ENCODE results near the gene PIP5K1B. TPM values are rescaled to one million over a fixed set of nuclear protein-coding genes. Genes with fewer than 3 reads are reported as not detected.

Gene PIP5K1B
- total and polyA plus RNA-seq, 2 experiments from 2014 or later = 3.2 to 5.0 TPM

- Histone ChIP-seq H3K27me3 (no peaks in the 10 kb centered on the region), H3K9me3 (ENCODE audit: low read depth) (no peaks in the 10 kb centered on the region), H3K4me1 (ENCODE audit: low read depth) (peaks cover 21% of the 10 kb centered on the region), H3K36me3 (no peaks in the 10 kb centered on the region), H3K4me3 (no peak overlapping the region), H3K27ac (peak overlapping the region; percentile 53)
- peak in 1 of 2 donors; percentile 29 for DNase-seq (ENCODE audit: low read depth in 1 of 2, low spot score in 1 of 2)
- no peak for TF ChIP-seq CTCF (IDR thresholded peaks at IDR 0.05; ENCODE audit: low read depth, low read length)
These were observed 101.0 kb downstream of the PIP5K1B start for GRCh38 chr9:68805890-68806517.

GRCh38 chr9:68808338-68808890, 103.4 kb downstream of the PIP5K1B start:
- Histone ChIP-seq H3K4me3 (no peak overlapping the region), H3K27me3 (no peaks in the 10 kb centered on the region), H3K36me3 (no peaks in the 10 kb centered on the region), H3K4me1 (ENCODE audit: low read depth) (peaks cover 21% of the 10 kb centered on the region), H3K27ac (no peak overlapping the region), H3K9me3 (ENCODE audit: low read depth) (no peaks in the 10 kb centered on the region)
- DNase-seq (ENCODE audit: low read depth in 1 of 2, low spot score in 1 of 2) = no peak
- TF ChIP-seq CTCF (IDR thresholded peaks at IDR 0.05; ENCODE audit: low read depth, low read length) = no peak

GRCh38 chr9:68817079-68817875, 112.2 kb downstream of the PIP5K1B start:
- H3K9me3 ChIP-seq (ENCODE audit: low read depth) = no peaks in the 10 kb centered on the region
- H3K4me3 ChIP-seq = no peak overlapping the region
- no peak overlapping the region for H3K27ac ChIP-seq
- no peaks in the 10 kb centered on the region for H3K36me3 ChIP-seq
- DNase-seq (ENCODE audit: low read depth in 1 of 2, low spot score in 1 of 2) = no peak
- H3K4me1 ChIP-seq (ENCODE audit: low read depth) = no peaks in the 10 kb centered on the region
- no peak for TF ChIP-seq CTCF (IDR thresholded peaks at IDR 0.05; ENCODE audit: low read depth, low read length)
- no peaks in the 10 kb centered on the region for H3K27me3 ChIP-seq

GRCh38 chr9:68819065-68819464, 114.0 kb downstream of the PIP5K1B start:
- TF ChIP-seq CTCF (IDR thresholded peaks at IDR 0.05; ENCODE audit: low read depth, low read length) = no peak

GRCh38 chr9:68821911-68822310, 116.9 kb downstream of the PIP5K1B start:
- TF ChIP-seq CTCF (IDR thresholded peaks at IDR 0.05; ENCODE audit: low read depth, low read length) = no peak
- Histone ChIP-seq H3K27ac (no peak overlapping the region), H3K4me3 (no peak overlapping the region), H3K36me3 (no peaks in the 10 kb centered on the region), H3K4me1 (ENCODE audit: low read depth) (no peaks in the 10 kb centered on the region), H3K27me3 (no peaks in the 10 kb centered on the region), H3K9me3 (ENCODE audit: low read depth) (no peaks in the 10 kb centered on the region)
- DNase-seq (ENCODE audit: low read depth in 1 of 2, low spot score in 1 of 2) = peak in 1 of 2 donors; percentile 16

More at GRCh38 chr9:68819065-68819464, 114.0 kb downstream of the PIP5K1B start:
- Histone ChIP-seq H3K36me3 (no peaks in the 10 kb centered on the region), H3K4me1 (ENCODE audit: low read depth) (no peaks in the 10 kb centered on the region), H3K27me3 (no peaks in the 10 kb centered on the region), H3K4me3 (no peak overlapping the region), H3K9me3 (ENCODE audit: low read depth) (no peaks in the 10 kb centered on the region), H3K27ac (no peak overlapping the region)
- DNase-seq (ENCODE audit: low read depth in 1 of 2, low spot score in 1 of 2) = no peak

Measured in cardiac muscle cell (in vitro differentiated cells and primary cell).